ENCODE results near the gene KCNQ2. TPM values are rescaled to one million over a fixed set of nuclear protein-coding genes. Genes with fewer than 3 reads are reported as not detected.

Gene KCNQ2
- total RNA-seq, 2 experiments from 2014 or later = not detected

GRCh38 chr20:63357921-63358905 is 114.2 kb downstream of the KCNQ2 start:
- POLR2A ChIA-PET = no interaction called here
- CTCF ChIA-PET = no interaction called here

GRCh38 chr20:63356931-63357879 is 115.2 kb downstream of the KCNQ2 start:
- ChIA-PET CTCF (no interaction called here), POLR2A (no interaction called here)

GRCh38 chr20:63356511-63356910 is 115.9 kb downstream of the KCNQ2 start:
- ChIA-PET CTCF (no interaction called here), POLR2A (no interaction called here)

GRCh38 chr20:63355781-63356295 is 116.6 kb downstream of the KCNQ2 start:
- ChIA-PET POLR2A (no interaction called here), CTCF (no interaction called here)

GRCh38 chr20:63354636-63355350 is 117.7 kb downstream of the KCNQ2 start:
- ChIA-PET CTCF (no interaction called here), POLR2A (no interaction called here)

GRCh38 chr20:63352811-63353221 is 119.6 kb downstream of the KCNQ2 start:
- POLR2A ChIA-PET = no interaction called here
- CTCF ChIA-PET = no interaction called here

- POLR2A ChIA-PET = no interaction called here
- CTCF ChIA-PET = interaction anchor here (0.7 kb wide), 1 partner anchor 11 kb away, joined by 4 read pairs; no protein-coding TSS in a partner anchor
Observed at GRCh38 chr20:63351811-63352591, 120.5 kb downstream of the KCNQ2 start.

GRCh38 chr20:63351326-63351700 is 121.1 kb downstream of the KCNQ2 start:
- POLR2A ChIA-PET = no interaction called here
- CTCF ChIA-PET = interaction anchor here (0.7 kb wide), 1 partner anchor 75 kb away, joined by 3 read pairs; no protein-coding TSS in a partner anchor

- ChIA-PET POLR2A (no interaction called here), CTCF (interaction anchor here (0.7 kb wide), 1 partner anchor 75 kb away, joined by 3 read pairs; no protein-coding TSS in a partner anchor)
Observed at GRCh38 chr20:63350597-63351325, 121.7 kb downstream of the KCNQ2 start.

Other genes with a start within 250 kb of the KCNQ2 start
- gene BIRC7, start 236.8 kb downstream of the KCNQ2 start, total RNA-seq = not detected
- not detected for gene NKAIN4, start 218.2 kb downstream of the KCNQ2 start, total RNA-seq
- 10 to 100 TPM; 74.9 to 77.8 TPM for gene ARFGAP1, start 199.8 kb downstream of the KCNQ2 start, total RNA-seq
- not detected for gene COL20A1, start 179.5 kb downstream of the KCNQ2 start, total RNA-seq
- not detected for gene CHRNA4, start 111.3 kb downstream of the KCNQ2 start, total RNA-seq
- under 1 TPM in 1 of 2 experiments, not detected in 1; 0.13 TPM for gene EEF1A2, start 26.4 kb upstream of the KCNQ2 start, total RNA-seq
- gene PPDPF, start 48.1 kb upstream of the KCNQ2 start, total RNA-seq = 100 to 1,000 TPM; 163 to 166 TPM
- gene PTK6, start 64.7 kb upstream of the KCNQ2 start, total RNA-seq = under 1 TPM; 0.15 TPM
- gene SRMS, start 75.1 kb upstream of the KCNQ2 start, total RNA-seq = not detected
- under 1 TPM; 0.08 to 0.19 TPM for gene FNDC11, start 81.5 kb upstream of the KCNQ2 start, total RNA-seq
- gene HELZ2, start 101.6 kb upstream of the KCNQ2 start, total RNA-seq = 1 to 10 TPM; 4.8 TPM
- 10 to 100 TPM; 12.7 to 13.3 TPM for gene GMEB2, start 154.4 kb upstream of the KCNQ2 start, total RNA-seq
- 10 to 100 TPM; 14.5 to 16.2 TPM for gene STMN3, start 180.8 kb upstream of the KCNQ2 start, total RNA-seq
- gene RTEL1, start 185.7 kb upstream of the KCNQ2 start, total RNA-seq = 10 to 100 TPM; 51.2 to 56.8 TPM
- gene TNFRSF6B, start 224.0 kb upstream of the KCNQ2 start, total RNA-seq = not detected
- 10 to 100 TPM; 63.7 to 65.2 TPM for gene ARFRP1, start 235.3 kb upstream of the KCNQ2 start, total RNA-seq
- gene ZGPAT, start 235.4 kb upstream of the KCNQ2 start, total RNA-seq = 10 to 100 TPM; 24.9 to 25.1 TPM

Measured in activated CD8-positive, alpha-beta memory T cell treated with anti-CD3 and anti-CD28 coated beads for 36 hours (primary cell).